ENCODE data around the gene CHRND.

GRCh38 chr2:232520489-232520888, 5.5 kb upstream of the CHRND start:
- TF ChIP-seq CTCF (IDR thresholded peaks at IDR 0.05), result no peak
- no peak for TF ChIP-seq ZFX (IDR thresholded peaks at IDR 0.05; ENCODE audit: borderline replicate concordance)
